Loucy (cell line): Measurements from ENCODE around the gene RMI2.

Source experiments
- H2AFZ ChIP-seq: fragments of 200-600 bp; sonication (generic); 2 replicates; pipeline ENCODE4 v1.6.0; 2016; ENCODE audit warnings: antibody characterized with exemption, mild to moderate bottlenecking, low read length, moderate library complexity
- H3F3A ChIP-seq: fragments of 200-600 bp; 2 replicates; pipeline ENCODE4 v1.6.0; 2016; ENCODE audit warnings: antibody characterized with exemption, low read depth, mild to moderate bottlenecking
- H3K27me3 ChIP-seq: fragments of 200-600 bp; sonication (generic); 2 replicates; pipeline ENCODE4 v1.6.1; 2014; ENCODE audit warnings: low read length, mild to moderate bottlenecking; ENCODE audit not compliant: insufficient read depth, poor library complexity, severe bottlenecking
- H3K36me3 ChIP-seq: fragments of 200-600 bp; sonication (generic); 2 replicates; pipeline ENCODE4 v1.6.1; 2016; ENCODE audit warnings: low read length; ENCODE audit not compliant: insufficient read depth
- H3K4me1 ChIP-seq: fragments of 200-600 bp; sonication (generic); 2 replicates; pipeline ENCODE4 v1.5.1; 2014; ENCODE audit warnings: low read length, mild to moderate bottlenecking; ENCODE audit not compliant: insufficient read depth, poor library complexity, severe bottlenecking
- H3K4me2 ChIP-seq: fragments of 200-600 bp; sonication (generic); 2 replicates; pipeline ENCODE4 v1.6.0; 2014; ENCODE audit warnings: antibody characterized with exemption, low read length, low read depth, mild to moderate bottlenecking; ENCODE audit not compliant: poor library complexity, severe bottlenecking
- H3K4me3 ChIP-seq: fragments of 200-600 bp; sonication (generic); 2 replicates; pipeline ENCODE4 v1.5.1; 2014; ENCODE audit warnings: low read length, mild to moderate bottlenecking, mixed read lengths; ENCODE audit not compliant: poor library complexity, severe bottlenecking
- H3K79me2 ChIP-seq: fragments of 200-600 bp; sonication (generic); 2 replicates; pipeline ENCODE4 v1.6.1; 2014; ENCODE audit warnings: low read length; ENCODE audit not compliant: insufficient read depth
- H3K9ac ChIP-seq: fragments of 200-600 bp; sonication (generic); 2 replicates; pipeline ENCODE4 v1.6.0; 2014; ENCODE audit warnings: mild to moderate bottlenecking, low read depth, low read length, moderate library complexity; ENCODE audit not compliant: poor library complexity, severe bottlenecking
- H3K9me2 ChIP-seq: fragments of 200-600 bp; sonication (generic); replicated peaks from 2 replicates; pipeline ENCODE4 v1.6.1; 2016; ENCODE audit warnings: low read depth, low read length, mixed read lengths
- H3K9me3 ChIP-seq: fragments of 200-600 bp; sonication (generic); 2 replicates; pipeline ENCODE4 v1.6.1; 2014; ENCODE audit warnings: mild to moderate bottlenecking, antibody characterized with exemption, low read length, low read depth; ENCODE audit not compliant: insufficient read depth
- H4K20me1 ChIP-seq: fragments of 200-600 bp; sonication (generic); 2 replicates; pipeline ENCODE4 v1.6.0; 2014; ENCODE audit warnings: antibody characterized with exemption, low read length, mild to moderate bottlenecking; ENCODE audit not compliant: insufficient read depth, poor library complexity, severe bottlenecking
- CTCF ChIP-seq: fragments of 200-600 bp; sonication (generic); conservative IDR thresholded peaks from 2 replicates; pipeline ENCODE4 v1.5.1; 2014; ENCODE audit warnings: mild to moderate bottlenecking, antibody characterized with exemption, low read length
- EZH2phosphoT487 ChIP-seq: fragments of 200-600 bp; IDR thresholded peaks from 2 replicates; pipeline ENCODE4 v1.6.1; 2018; ENCODE audit warnings: antibody characterized with exemption, mild to moderate bottlenecking, moderate library complexity, borderline replicate concordance

Gene RMI2

GRCh38 chr16:11333702-11334101, 11.6 kb upstream of the RMI2 start:
- no peaks in the 10 kb centered on the region for H3K27me3 ChIP-seq
- H3K9me3 ChIP-seq = no peaks in the 10 kb centered on the region
- H3K4me2 ChIP-seq = no peak overlapping the region
- TF ChIP-seq CTCF (no peak), EZH2phosphoT487 (no peak)
- no peaks in the 10 kb centered on the region for H3K79me2 ChIP-seq
- H3K4me1 ChIP-seq = peaks cover 6% of the 10 kb centered on the region
- H4K20me1 ChIP-seq = no peaks in the 10 kb centered on the region
- H2AFZ ChIP-seq = no peak overlapping the region
- no peaks in the 10 kb centered on the region for H3K36me3 ChIP-seq
- H3K9ac ChIP-seq = no peak overlapping the region
- H3F3A ChIP-seq = no peaks in the 10 kb centered on the region
- no peak overlapping the region for H3K4me3 ChIP-seq
- H3K9me2 ChIP-seq = no peaks in the 10 kb centered on the region

- Histone ChIP-seq H3K36me3 (no peaks in the 10 kb centered on the region), H4K20me1 (no peaks in the 10 kb centered on the region), H3K9me2 (no peaks in the 10 kb centered on the region), H3K4me3 (no peak overlapping the region), H2AFZ (no peak overlapping the region), H3F3A (no peaks in the 10 kb centered on the region), H3K4me1 (no peaks in the 10 kb centered on the region), H3K9ac (no peak overlapping the region), H3K4me2 (no peak overlapping the region), H3K79me2 (no peaks in the 10 kb centered on the region), H3K9me3 (no peaks in the 10 kb centered on the region), H3K27me3 (no peaks in the 10 kb centered on the region)
- no peak for TF ChIP-seq CTCF
- no peak for TF ChIP-seq EZH2phosphoT487
These were observed 10.3 kb upstream of the RMI2 start for GRCh38 chr16:11334831-11335404.

GRCh38 chr16:11339075-11339474, 6.2 kb upstream of the RMI2 start:
- no peaks in the 10 kb centered on the region for H3K9me3 ChIP-seq
- no peak overlapping the region for H2AFZ ChIP-seq
- H3K4me2 ChIP-seq = no peak overlapping the region
- no peaks in the 10 kb centered on the region for H3K36me3 ChIP-seq
- H3K79me2 ChIP-seq = no peaks in the 10 kb centered on the region
- H3F3A ChIP-seq = no peaks in the 10 kb centered on the region
- no peaks in the 10 kb centered on the region for H3K4me1 ChIP-seq
- no peaks in the 10 kb centered on the region for H3K9me2 ChIP-seq
- H3K27me3 ChIP-seq = no peaks in the 10 kb centered on the region
- H4K20me1 ChIP-seq = no peaks in the 10 kb centered on the region
- H3K9ac ChIP-seq = no peak overlapping the region
- TF ChIP-seq EZH2phosphoT487 (no peak), CTCF (no peak)
- H3K4me3 ChIP-seq = no peak overlapping the region
